ENCODE measurements around the gene ALG12. TPM values are rescaled to one million over a fixed set of nuclear protein-coding genes. Genes with fewer than 3 reads are reported as not detected.

ALG12 gene
- total and polyA plus RNA-seq, 2 of the 13 experiments (the other 11 are each of a cell fraction or from before 2014, with no cell fraction given), result 7.8 to 15.8 TPM

DNA sequence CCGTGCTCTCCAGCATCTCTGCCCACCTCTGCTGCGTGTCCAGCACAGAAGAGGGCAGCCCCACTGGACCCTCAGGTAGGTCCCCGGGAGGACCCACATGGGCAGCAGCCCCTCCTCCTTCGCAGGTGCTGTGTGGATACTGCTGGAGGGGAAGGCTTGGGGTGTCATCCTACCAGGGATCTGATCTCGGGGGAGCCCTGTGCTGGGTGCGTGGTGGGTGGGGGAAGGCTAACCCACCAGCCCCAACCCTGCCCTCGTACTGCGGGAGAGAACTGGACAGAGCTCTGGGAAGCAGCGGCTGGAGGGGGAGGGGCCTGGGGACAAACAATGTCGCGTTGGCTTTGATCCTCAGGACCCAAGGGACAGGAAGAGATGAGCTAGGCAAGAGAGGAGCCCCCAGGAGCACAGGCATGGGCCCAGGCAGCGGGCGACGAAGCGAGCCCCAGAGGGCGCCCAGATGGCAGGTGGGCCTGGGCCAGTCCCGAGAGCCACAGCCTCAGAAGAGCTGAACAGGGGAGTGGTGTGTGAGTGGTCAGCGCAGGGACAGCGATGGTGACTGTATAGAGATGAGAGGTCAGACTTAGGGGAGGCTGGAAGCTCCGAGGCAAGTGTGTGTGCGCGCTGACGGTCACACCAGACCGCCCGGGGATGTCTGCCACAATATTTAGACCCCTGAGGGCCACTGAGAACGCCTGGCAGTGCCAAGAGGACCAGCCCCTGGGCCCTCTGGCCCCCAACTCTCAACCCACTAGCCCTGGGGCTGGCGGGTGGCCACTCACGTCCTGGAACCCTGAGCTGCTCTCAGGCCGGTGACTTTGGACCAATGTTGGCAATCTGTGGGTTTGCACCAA is 40.9 kb upstream of the ALG12 start (continued):
- TF ChIP-seq, protein P1, sequence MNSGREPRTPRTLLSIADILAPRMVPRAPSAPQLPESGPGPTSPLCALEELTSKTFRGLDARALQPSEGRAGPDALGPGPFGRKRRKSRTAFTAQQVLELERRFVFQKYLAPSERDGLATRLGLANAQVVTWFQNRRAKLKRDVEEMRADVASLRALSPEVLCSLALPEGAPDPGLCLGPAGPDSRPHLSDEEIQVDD (CRISPR knock-in tag; IDR thresholded peaks at IDR 0.05; ENCODE audit: borderline replicate concordance), result no peak
- TF ChIP-seq PHF5A (CRISPR knock-in tag; IDR thresholded peaks at IDR 0.05; ENCODE audit: low read depth, unreplicated experiment) (peak; percentile 75), BHLHE40 (IDR thresholded peaks at IDR 0.05; ENCODE audit: low read length) (0 out of 2 replicates have a peak, but pooled peaks have one; percentile 8), SALL2 (CRISPR knock-in tag; IDR thresholded peaks at IDR 0.05) (no peak), ZNF503 (CRISPR knock-in tag; IDR thresholded peaks at IDR 0.05) (no peak), SPEN (CRISPR knock-in tag; IDR thresholded peaks at IDR 0.05; ENCODE audit: low read depth) (peak; percentile 48; the same call in 1 of the 2 replicates), ZNF34 (CRISPR knock-in tag; IDR thresholded peaks at IDR 0.05; ENCODE audit: borderline replicate concordance) (no peak), ZNF33A (CRISPR knock-in tag; IDR thresholded peaks at IDR 0.05; ENCODE audit: borderline replicate concordance) (no peak), POLR2G (IDR thresholded peaks at IDR 0.05; ENCODE audit: low read depth, low read length) (peak; percentile 75; the same call in 1 of the 2 replicates), ZNF83 (CRISPR knock-in tag; IDR thresholded peaks at IDR 0.05; ENCODE audit: borderline replicate concordance) (no peak), AGO1 (IDR thresholded peaks at IDR 0.05; ENCODE audit: low read depth, low read length, poor library complexity, severe bottlenecking) (peak; percentile 3), ZMYM4 (CRISPR knock-in tag; IDR thresholded peaks at IDR 0.05) (no peak), ZNF138 (CRISPR knock-in tag; IDR thresholded peaks at IDR 0.05; ENCODE audit: low read depth) (no peak), NR2F1 (CRISPR knock-in tag; IDR thresholded peaks at IDR 0.05) (no peak), ZNF562 (CRISPR knock-in tag; IDR thresholded peaks at IDR 0.05; ENCODE audit: borderline replicate concordance) (no peak), ZNF816 (CRISPR knock-in tag; IDR thresholded peaks at IDR 0.05; ENCODE audit: borderline replicate concordance) (peak; percentile 83; the same call in 1 of the 2 replicates), CERS6 (CRISPR knock-in tag; IDR thresholded peaks at IDR 0.05) (no peak), ZNF839 (CRISPR knock-in tag; IDR thresholded peaks at IDR 0.05; ENCODE audit: borderline replicate concordance) (no peak), NFE2L1 (CRISPR knock-in tag; IDR thresholded peaks at IDR 0.05; ENCODE audit: borderline replicate concordance) (no peak; the same call in 1 of the 2 replicates)
- TF ChIP-seq, protein P2, sequence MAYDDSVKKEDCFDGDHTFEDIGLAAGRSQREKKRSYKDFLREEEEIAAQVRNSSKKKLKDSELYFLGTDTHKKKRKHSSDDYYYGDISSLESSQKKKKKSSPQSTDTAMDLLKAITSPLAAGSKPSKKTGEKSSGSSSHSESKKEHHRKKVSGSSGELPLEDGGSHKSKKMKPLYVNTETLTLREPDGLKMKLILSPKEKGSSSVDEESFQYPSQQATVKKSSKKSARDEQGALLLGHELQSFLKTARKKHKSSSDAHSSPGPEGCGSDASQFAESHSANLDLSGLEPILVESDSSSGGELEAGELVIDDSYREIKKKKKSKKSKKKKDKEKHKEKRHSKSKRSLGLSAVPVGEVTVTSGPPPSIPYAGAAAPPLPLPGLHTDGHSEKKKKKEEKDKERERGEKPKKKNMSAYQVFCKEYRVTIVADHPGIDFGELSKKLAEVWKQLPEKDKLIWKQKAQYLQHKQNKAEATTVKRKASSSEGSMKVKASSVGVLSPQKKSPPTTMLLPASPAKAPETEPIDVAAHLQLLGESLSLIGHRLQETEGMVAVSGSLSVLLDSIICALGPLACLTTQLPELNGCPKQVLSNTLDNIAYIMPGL (CRISPR knock-in tag; IDR thresholded peaks at IDR 0.05; ENCODE audit: borderline replicate concordance in 1 of 2, low read depth in 1 of 2), result peak in 1 of 2 experiments; percentile 60; a peak in 2 of 4 replicates
- TF ChIP-seq, protein P3, sequence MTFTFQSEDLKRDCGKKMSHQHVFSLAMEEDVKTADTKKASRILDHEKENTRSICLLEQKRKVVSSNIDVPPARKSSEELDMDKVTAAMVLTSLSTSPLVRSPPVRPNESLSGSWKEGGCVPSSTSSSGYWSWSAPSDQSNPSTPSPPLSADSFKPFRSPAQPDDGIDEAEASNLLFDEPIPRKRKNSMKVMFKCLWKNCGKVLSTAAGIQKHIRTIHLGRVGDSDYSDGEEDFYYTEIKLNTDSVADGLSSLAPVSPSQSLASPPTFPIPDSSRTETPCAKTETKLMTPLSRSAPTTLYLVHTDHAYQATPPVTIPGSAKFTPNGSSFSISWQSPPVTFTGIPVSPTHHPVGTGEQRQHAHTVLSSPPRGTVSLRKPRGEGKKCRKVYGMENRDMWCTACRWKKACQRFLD (CRISPR knock-in tag; IDR thresholded peaks at IDR 0.05; ENCODE audit: borderline replicate concordance), result no peak
